OCI-LY1 (cell line): Measurements from ENCODE around the gene KRT80.

Experiments used
- H2AFZ ChIP-seq: fragments of 200-600 bp; sonication (generic), shearing (Covaris generic); 2 replicates; pipeline ENCODE4 v1.6.0; 2014; ENCODE audit warnings: antibody characterized with exemption, mild to moderate bottlenecking, low read length
- H3F3A ChIP-seq: fragments of 200-600 bp; sonication (generic), shearing (Covaris generic); 2 replicates; pipeline ENCODE4 v1.6.0; 2014; ENCODE audit warnings: mild to moderate bottlenecking, antibody characterized with exemption, low read length, moderate library complexity; ENCODE audit not compliant: insufficient read depth
- H3K27ac ChIP-seq: fragments of 200-600 bp; sonication (generic); 2 replicates; pipeline ENCODE4 v1.5.1; 2014; ENCODE audit warnings: low read length, mixed run types, mild to moderate bottlenecking, low read depth; ENCODE audit not compliant: poor library complexity, severe bottlenecking
- H3K27me3 ChIP-seq: fragments of 200-600 bp; sonication (generic); 2 replicates; pipeline ENCODE4 v1.6.0; 2014; ENCODE audit warnings: antibody characterized with exemption, mild to moderate bottlenecking, low read length, moderate library complexity; ENCODE audit not compliant: insufficient read depth
- H3K36me3 ChIP-seq: fragments of 200-600 bp; sonication (generic); 2 replicates; pipeline ENCODE4 v1.6.1; 2014; ENCODE audit warnings: mild to moderate bottlenecking, antibody characterized with exemption, low read length, moderate library complexity, mixed read lengths; ENCODE audit not compliant: insufficient read depth
- H3K4me1 ChIP-seq: fragments of 200-600 bp; sonication (generic); 2 replicates; pipeline ENCODE4 v1.5.1; 2014; ENCODE audit warnings: mild to moderate bottlenecking, low read length, moderate library complexity; ENCODE audit not compliant: insufficient read depth, severe bottlenecking
- H3K4me2 ChIP-seq: fragments of 200-600 bp; sonication (generic), shearing (Covaris generic); 2 replicates; pipeline ENCODE4 v1.6.1; 2014; ENCODE audit warnings: low read length
- H3K4me3 ChIP-seq: fragments of 200-600 bp; sonication (generic); 2 replicates; pipeline ENCODE4 v1.5.1; 2014; ENCODE audit warnings: low read length, low read depth, mild to moderate bottlenecking, mixed read lengths; ENCODE audit not compliant: poor library complexity, severe bottlenecking
- H3K79me2 ChIP-seq: fragments of 200-600 bp; shearing (Covaris generic); 2 replicates; pipeline ENCODE4 v1.6.1; 2016; ENCODE audit warnings: mixed run types, low read length, mixed read lengths; ENCODE audit not compliant: insufficient read depth
- H3K9ac ChIP-seq: fragments of 200-600 bp; sonication (generic), shearing (Covaris generic); 2 replicates; pipeline ENCODE4 v1.6.1; 2014; ENCODE audit warnings: mild to moderate bottlenecking, low read length, mixed read lengths
- H3K9me2 ChIP-seq: fragments of 200-600 bp; sonication (generic), shearing (Covaris generic); 2 replicates; pipeline ENCODE4 v1.6.1; 2014; ENCODE audit warnings: low read depth, mild to moderate bottlenecking, low read length, mixed read lengths
- H3K9me3 ChIP-seq: fragments of 200-600 bp; shearing (Covaris generic); 2 replicates; pipeline ENCODE4 v1.6.1; 2014; ENCODE audit warnings: low read length, mixed read lengths
- H4K20me1 ChIP-seq: fragments of 200-600 bp; sonication (generic), shearing (Covaris generic); 2 replicates; pipeline ENCODE4 v1.6.0; 2016; ENCODE audit warnings: mild to moderate bottlenecking, low read length; ENCODE audit not compliant: insufficient read depth
- EZH2 ChIP-seq: fragments of 200-600 bp; sonication (generic), shearing (Covaris generic); IDR thresholded peaks from 2 replicates; pipeline ENCODE4 v1.8.0; 2017; ENCODE audit warnings: borderline replicate concordance, mixed run types, mild to moderate bottlenecking, antibody characterized with exemption, low read length, moderate library complexity, mixed read lengths
- TF ChIP-seq, protein P1 (sequence below): fragments of 200-600 bp; sonication (generic), shearing (Covaris generic); IDR thresholded peaks from 2 replicates; pipeline ENCODE4 v1.5.1; 2017; ENCODE audit warnings: mild to moderate bottlenecking, antibody characterized with exemption, low read length, moderate library complexity, mixed read lengths

Gene KRT80

DNA sequence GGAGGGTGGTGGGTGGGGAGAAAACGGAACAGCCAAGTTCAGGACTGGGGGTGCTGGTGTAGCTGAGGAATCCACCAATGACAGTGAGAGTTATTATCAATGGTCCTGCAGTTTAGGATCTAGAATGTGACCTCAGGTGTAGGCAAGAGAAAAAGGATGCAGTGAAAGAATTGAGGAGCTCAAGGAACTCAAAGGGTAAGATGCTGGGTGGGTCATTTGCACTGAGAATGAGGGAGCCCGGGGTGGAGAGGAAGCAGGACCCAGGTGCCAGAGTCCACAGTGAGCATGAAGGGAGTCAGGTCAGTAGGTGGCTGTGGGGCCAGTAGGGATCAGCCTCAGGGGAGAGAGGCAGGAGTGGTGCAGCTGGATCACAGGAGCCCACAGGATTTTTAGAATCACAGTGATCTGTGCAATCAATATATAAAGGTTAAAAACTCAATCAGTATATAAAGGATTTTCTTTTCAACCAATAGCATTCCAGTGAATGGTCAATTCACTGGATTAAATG, 38.1 kb upstream of the KRT80 start:
- Histone ChIP-seq H3K4me2 (no peak overlapping the region), H3K27me3 (no peaks in the 10 kb centered on the region), H3K4me1 (no peaks in the 10 kb centered on the region), H3K9me3 (no peaks in the 10 kb centered on the region), H3F3A (no peaks in the 10 kb centered on the region), H3K79me2 (no peaks in the 10 kb centered on the region), H3K9ac (no peak overlapping the region), H4K20me1 (no peaks in the 10 kb centered on the region), H3K4me3 (no peak overlapping the region), H2AFZ (no peak overlapping the region), H3K36me3 (no peaks in the 10 kb centered on the region), H3K9me2 (no peaks in the 10 kb centered on the region), H3K27ac (no peak overlapping the region)
- TF ChIP-seq, protein P1, sequence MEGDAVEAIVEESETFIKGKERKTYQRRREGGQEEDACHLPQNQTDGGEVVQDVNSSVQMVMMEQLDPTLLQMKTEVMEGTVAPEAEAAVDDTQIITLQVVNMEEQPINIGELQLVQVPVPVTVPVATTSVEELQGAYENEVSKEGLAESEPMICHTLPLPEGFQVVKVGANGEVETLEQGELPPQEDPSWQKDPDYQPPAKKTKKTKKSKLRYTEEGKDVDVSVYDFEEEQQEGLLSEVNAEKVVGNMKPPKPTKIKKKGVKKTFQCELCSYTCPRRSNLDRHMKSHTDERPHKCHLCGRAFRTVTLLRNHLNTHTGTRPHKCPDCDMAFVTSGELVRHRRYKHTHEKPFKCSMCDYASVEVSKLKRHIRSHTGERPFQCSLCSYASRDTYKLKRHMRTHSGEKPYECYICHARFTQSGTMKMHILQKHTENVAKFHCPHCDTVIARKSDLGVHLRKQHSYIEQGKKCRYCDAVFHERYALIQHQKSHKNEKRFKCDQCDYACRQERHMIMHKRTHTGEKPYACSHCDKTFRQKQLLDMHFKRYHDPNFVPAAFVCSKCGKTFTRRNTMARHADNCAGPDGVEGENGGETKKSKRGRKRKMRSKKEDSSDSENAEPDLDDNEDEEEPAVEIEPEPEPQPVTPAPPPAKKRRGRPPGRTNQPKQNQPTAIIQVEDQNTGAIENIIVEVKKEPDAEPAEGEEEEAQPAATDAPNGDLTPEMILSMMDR = no peak
- TF ChIP-seq EZH2 = no peak

DNA sequence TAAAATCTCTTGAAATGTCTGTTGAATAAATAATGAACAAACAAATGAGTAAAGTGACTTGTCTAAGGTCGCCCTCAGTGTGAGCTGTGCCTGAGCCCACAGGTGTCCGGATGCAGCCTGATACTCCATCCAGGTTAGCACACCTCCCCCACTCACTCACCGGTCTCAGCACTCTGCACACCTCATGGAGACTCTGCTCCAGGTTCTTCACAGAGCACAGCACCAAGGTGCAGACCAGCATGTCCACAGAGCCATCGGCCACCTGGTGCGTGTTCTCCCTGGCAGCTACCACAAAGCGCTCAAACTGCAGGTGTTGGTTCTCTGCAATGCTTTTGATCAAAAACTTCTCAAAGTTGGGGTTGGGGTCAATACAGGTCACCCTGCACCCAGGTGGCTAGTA, 37.1 kb upstream of the KRT80 start:
- H3K79me2 ChIP-seq = no peaks in the 10 kb centered on the region
- H3F3A ChIP-seq = no peaks in the 10 kb centered on the region
- no peak overlapping the region for H3K9ac ChIP-seq
- H2AFZ ChIP-seq = no peak overlapping the region
- no peak overlapping the region for H3K27ac ChIP-seq
- TF ChIP-seq, protein P1 = no peak
- TF ChIP-seq EZH2 = no peak
- H3K9me3 ChIP-seq = no peaks in the 10 kb centered on the region
- no peaks in the 10 kb centered on the region for H3K9me2 ChIP-seq
- no peak overlapping the region for H3K4me3 ChIP-seq
- H4K20me1 ChIP-seq = no peaks in the 10 kb centered on the region
- no peak overlapping the region for H3K4me2 ChIP-seq
- H3K4me1 ChIP-seq = no peaks in the 10 kb centered on the region
- H3K27me3 ChIP-seq = no peaks in the 10 kb centered on the region
- no peaks in the 10 kb centered on the region for H3K36me3 ChIP-seq

DNA sequence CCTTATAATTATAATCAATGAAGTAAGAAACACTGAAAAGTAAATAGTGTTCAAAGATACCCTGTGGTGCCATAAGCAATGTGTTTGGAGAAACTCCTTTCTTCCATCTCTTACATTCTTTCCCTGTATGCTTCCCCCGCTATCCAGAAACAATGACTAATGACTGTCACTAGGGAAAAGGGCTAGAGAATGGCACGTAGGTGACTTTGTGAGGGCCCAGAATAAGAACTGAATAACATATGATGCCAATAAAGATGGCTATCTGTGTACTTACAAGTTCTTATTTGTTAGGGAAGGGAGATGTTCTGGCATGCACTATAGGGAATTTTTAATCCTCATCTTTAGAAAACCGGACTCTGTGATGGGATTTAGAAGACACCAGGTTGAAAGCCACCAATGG, 36.6 kb upstream of the KRT80 start:
- Histone ChIP-seq H3K79me2 (no peaks in the 10 kb centered on the region), H3K9me2 (no peaks in the 10 kb centered on the region), H3K4me3 (no peak overlapping the region), H2AFZ (no peak overlapping the region), H3F3A (no peaks in the 10 kb centered on the region), H4K20me1 (no peaks in the 10 kb centered on the region), H3K27ac (no peak overlapping the region), H3K4me2 (no peak overlapping the region), H3K9ac (no peak overlapping the region), H3K27me3 (no peaks in the 10 kb centered on the region), H3K36me3 (no peaks in the 10 kb centered on the region), H3K4me1 (no peaks in the 10 kb centered on the region), H3K9me3 (no peaks in the 10 kb centered on the region)
- TF ChIP-seq EZH2 = no peak
- TF ChIP-seq, protein P1 = no peak
